ENCODE results near the gene COL26A1.

- no peak for TF ChIP-seq CTCF (IDR thresholded peaks at IDR 0.05; ENCODE audit: poor library complexity)
- no peak for TF ChIP-seq EZH2phosphoT487 (IDR thresholded peaks at IDR 0.05; ENCODE audit: low read depth, severe bottlenecking, unreplicated experiment)
- TF ChIP-seq EZH2 (IDR thresholded peaks at IDR 0.05; ENCODE audit: borderline replicate concordance), result no peak
Measured at GRCh38 chr7:101367676-101368075, 5.0 kb downstream of the COL26A1 start.
